Measurements from ENCODE around the gene INPP4B.

GRCh38 chr4:142540483-142540804 is 305.7 kb downstream of the INPP4B start:
- TF ChIP-seq, protein P1, sequence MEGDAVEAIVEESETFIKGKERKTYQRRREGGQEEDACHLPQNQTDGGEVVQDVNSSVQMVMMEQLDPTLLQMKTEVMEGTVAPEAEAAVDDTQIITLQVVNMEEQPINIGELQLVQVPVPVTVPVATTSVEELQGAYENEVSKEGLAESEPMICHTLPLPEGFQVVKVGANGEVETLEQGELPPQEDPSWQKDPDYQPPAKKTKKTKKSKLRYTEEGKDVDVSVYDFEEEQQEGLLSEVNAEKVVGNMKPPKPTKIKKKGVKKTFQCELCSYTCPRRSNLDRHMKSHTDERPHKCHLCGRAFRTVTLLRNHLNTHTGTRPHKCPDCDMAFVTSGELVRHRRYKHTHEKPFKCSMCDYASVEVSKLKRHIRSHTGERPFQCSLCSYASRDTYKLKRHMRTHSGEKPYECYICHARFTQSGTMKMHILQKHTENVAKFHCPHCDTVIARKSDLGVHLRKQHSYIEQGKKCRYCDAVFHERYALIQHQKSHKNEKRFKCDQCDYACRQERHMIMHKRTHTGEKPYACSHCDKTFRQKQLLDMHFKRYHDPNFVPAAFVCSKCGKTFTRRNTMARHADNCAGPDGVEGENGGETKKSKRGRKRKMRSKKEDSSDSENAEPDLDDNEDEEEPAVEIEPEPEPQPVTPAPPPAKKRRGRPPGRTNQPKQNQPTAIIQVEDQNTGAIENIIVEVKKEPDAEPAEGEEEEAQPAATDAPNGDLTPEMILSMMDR (conservative IDR thresholded peaks at IDR 0.05): no peak
- no peak for TF ChIP-seq EZH2 (IDR thresholded peaks at IDR 0.05; ENCODE audit: low read depth)
